ENCODE data around the gene CTBP1.
"Not testable (repeated sequence)": the region's sequence is repeated elsewhere in the genome, so short reads cannot be mapped to it uniquely, and the experiment has no call there.

The CTBP1 gene

GRCh38 chr4:1248245-1249147, at the start of gene CTBP1:
TSS of gene CTBP1 (minus strand) at chr4:1249130. CDS start at chr4:1241331, 7,799 bp downstream.
- DNase-seq = peak; percentile 69

DNA sequence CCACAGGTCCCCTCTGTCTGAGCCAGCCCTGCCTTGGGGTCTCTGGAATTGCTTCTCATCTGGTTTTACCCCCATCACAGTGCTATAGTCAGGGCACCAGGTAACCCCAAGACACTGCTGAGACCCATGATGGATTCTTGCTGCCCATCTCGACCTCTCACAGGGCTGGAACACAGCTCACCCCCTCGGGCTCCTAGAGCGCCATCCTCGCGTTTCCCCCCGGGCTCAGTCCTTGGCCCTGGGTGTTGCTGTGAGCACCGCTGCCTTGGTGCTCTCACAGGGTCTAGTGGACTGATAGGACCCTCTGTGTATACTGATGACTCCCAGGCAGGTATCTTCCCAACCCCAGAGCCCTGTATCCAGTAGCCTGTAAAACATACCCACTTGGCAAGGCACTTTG, 49.5 kb upstream of the CTBP1 start:
- no peak for DNase-seq

DNA sequence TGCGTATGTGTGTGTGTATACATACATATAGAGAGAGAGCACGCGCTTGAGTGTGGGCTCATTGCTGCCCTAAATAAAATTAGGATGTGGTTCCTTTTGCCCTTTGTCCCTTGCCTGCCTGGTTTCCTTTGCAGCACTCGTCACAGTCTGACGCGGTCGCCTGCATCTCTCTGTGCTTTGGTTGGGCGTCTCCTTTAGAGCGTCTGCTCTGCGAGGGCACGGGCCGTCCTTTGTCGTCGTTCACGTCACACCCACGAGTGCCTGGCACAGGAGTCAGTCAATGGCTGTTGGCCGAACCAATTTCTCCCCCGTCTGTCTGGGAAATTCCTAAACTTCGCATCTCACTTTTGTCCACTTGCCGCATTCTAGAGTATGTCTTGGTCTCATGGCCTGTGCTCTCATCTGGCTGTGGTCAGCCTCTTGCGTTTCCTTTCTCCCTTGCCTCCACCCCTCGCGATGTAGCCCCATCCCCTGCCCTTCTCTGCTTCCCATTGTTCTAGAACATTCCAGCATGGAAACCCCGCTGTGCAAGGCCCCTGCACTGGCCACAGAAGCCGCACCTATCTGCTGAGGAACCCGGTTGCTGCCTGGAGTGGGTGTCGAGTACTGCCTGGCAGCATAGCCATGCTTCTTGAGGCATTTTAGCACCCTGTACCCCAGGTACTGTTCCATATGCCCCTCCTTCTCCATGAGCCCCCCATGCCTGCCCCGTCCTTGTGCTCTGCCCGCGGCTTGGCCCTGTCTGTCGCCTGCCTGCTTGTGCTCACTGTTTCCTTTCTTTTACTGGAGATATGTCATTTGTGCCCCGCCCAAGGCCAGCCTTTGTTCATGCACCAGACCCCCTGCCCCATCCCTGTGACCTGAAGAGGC, 48.8 kb upstream of the CTBP1 start:
- DNase-seq = peak; percentile 69

DNA sequence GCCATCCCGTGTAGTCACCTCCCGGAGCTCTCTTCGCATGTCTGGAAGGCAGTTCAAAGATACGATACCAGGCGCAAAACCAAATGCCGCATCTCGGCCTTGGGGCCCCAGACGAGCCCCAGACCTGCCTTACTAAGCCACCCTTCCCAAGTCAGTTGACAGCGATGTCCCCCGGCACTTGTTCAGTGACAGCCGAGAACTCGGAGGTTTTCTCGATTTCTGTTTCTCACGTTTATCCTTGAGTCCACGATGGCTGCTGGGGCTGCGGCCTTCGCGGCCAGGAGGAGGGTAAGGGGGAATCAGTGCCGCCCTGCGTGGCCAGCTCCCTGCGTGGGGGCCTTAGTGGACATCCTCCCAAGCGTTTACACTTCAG, 48.1 kb upstream of the CTBP1 start:
- DNase-seq = no peak

GRCh38 chr4:1296324-1297022, 47.5 kb upstream of the CTBP1 start:
- no peak for DNase-seq

DNA sequence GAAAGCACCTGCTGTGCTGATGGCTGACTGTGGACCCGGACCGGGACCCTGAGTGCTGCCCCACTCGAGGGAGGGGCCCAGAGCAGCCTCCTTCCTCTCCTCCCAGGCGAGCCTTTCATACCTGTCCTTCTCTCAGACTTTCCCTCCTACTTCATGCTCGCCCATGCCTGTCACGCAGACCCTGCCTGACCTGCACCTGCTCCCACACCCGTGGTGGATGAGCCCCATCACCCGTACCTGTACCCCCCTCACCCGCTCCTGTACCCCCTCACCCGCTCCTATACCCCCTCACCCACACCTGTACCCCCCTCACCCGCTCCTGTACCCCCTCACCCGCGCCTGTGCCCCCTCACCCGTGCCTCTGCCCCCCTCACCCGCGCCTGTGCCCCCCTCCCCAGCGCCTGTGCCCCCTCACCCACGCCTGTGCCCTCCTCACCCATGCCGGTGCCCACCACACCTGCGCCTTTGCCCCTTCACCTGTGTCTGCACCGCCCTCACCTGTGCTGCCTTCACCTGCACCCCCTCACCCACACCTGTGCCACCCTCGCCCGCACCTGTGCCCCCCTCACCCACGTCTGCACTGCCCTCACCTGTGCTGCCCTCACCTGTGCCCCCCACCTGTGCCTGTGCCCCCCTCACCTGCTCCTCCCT, 46.6 kb upstream of the CTBP1 start:
- no peak for DNase-seq

DNA sequence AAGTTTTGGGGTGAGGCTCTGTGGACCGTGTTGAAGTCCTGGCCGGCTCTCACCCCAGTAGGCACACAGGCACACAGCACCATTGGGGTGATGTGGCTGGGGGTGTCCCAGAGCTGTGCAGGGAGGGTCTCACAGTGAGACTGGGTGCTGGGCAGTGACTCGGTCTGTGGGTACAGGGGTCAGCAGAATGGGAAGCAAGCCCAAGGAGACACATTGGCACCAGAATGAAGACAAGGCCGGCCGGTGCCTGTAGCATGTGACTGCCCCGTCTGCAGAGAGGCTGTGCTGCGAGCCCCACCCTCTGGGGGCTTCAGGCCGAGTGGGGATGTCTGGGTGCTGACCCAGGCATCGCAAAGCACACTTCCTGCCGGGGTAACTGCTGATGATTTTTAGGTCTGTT, 46.0 kb upstream of the CTBP1 start:
- DNase-seq = no peak

- no peak for DNase-seq
These were observed 45.5 kb upstream of the CTBP1 start for GRCh38 chr4:1294424-1294823.

GRCh38 chr4:1293991-1294390, 45.1 kb upstream of the CTBP1 start:
- DNase-seq = peak; percentile 22

DNA sequence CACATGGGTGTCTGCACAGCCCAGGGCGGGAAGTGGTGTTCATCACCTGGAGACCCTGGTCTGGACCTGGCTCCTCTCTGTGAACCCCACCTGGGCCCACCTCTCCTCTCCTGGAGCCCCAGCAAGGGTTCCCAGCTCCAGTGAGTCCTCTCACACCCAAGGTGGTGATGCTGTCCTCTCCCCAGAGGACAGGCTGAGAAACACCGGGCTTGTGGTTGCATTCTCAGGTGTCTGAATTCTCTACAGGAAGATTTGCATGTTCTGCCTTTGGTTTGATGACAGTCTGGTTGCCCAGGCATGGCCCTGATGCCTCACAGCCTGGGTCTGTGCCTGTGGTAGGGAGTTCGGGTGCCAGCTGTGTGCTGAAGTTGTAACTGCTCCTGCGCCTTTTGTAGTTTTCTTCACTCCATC, 44.6 kb upstream of the CTBP1 start:
- no peak for DNase-seq

DNA sequence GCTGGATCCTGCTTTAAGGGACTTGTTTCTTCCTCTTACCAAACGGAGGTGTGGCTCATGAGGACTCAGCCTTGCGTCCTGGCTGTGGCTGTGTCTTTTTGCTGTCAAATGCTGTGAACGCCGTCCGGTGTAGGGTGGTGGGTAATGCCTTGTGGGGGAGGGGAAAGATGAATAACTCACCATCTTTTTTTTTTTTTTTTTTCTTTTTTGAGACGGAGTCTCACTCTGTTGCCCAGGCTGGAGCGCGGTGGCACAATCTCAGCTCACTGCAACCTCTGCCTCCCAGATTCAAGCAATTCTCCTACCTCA, 43.7 kb upstream of the CTBP1 start:
- DNase-seq = not testable (repeated sequence)

DNA sequence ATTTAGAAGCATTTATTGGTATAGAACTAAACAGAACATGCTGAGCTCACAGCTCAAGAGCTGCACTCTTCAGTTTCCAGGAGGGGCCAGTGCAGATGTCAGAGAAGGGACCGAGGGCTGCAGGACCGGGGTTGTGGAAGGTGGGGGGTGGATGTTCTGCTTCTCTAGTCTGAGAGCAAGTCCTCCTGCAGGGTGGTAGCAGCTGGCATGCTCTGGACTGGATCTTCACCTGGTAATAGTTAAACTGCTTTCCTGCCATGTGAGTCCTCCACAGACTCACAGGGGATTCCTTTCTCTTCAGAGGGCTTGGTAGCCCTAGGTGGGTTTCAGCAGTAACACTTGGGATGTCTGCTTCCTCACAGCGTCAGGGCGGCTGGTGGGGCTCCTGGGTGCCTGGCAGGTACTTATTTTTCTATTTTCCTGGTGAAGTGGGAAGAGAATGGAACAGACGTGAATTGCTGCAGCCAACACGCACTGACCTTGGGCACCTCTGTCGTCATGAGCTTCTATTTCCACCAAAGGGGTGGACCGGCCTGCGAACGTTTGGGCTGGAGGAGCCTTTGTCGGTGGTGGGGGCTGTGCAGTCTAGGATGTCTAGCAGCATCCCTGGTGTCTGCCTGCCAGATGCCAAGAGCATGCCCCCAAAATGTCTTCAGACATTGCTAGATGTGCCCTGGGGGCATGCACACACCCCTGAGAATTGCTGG, 43.2 kb upstream of the CTBP1 start:
- DNase-seq = no peak

GRCh38 chr4:1291091-1291490, 42.2 kb upstream of the CTBP1 start:
- DNase-seq = no peak

GRCh38 chr4:1290165-1290977, 41.4 kb upstream of the CTBP1 start:
- no peak for DNase-seq

- DNase-seq = peak; percentile 97
These were observed 40.6 kb upstream of the CTBP1 start, which contains the start of gene MAEA for GRCh38 chr4:1289207-1290164. TSS of gene MAEA (plus strand) at chr4:1289891. CDS start at chr4:1289914, 23 bp downstream.

- DNase-seq = no peak
These were observed 39.9 kb upstream of the CTBP1 start for GRCh38 chr4:1288786-1289185.

GRCh38 chr4:1285790-1286553, 37.0 kb upstream of the CTBP1 start:
- DNase-seq = peak; percentile 45

GRCh38 chr4:1285151-1285789, 36.3 kb upstream of the CTBP1 start:
- DNase-seq = no peak

DNA sequence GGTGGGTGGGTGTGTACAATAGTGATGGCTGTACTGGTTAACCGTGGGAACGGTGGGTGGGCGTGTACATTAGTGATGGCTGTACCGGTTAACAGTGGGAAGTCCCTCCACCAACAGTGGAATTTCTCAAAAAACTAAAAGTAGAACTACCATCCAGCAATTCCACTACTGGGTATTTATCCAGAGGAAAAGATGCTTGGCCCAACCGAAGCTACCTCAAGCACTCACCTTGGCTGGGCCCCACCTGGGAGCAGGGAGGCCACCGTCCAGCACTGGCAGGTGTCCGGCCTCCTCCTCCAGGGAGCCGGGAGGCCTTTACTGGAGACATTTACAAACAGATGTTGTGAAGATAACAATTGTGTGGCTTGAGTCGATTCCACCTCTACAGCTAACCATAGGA, 34.8 kb upstream of the CTBP1 start:
- DNase-seq = no peak
